Measurements from ENCODE around the gene SPINT2.
"Not testable (repeated sequence)": the region's sequence is repeated elsewhere in the genome, so short reads cannot be mapped to it uniquely, and the experiment has no call there.

The SPINT2 gene

DNA sequence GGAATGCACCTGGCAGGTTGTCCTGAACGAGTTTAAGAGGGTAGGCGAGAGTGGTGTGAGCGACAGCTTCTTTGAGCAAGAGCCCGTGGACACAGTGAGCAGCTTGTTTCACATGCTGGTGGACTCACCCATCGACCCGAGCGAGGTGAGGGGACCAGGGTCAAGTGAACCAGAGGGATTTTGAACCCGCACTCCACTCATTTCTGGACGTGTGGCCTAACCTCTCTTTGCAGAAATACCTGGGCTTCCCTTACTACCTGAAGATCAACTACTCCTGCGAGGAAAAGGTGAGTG is 72.9 kb downstream of the SPINT2 start:
- Histone ChIP-seq H3K27ac (ENCODE audit: low read length) (no peak overlapping the region), H3K4me3 (ENCODE audit: low read length) (peak overlapping the region; percentile 47; the same call in 1 of the 2 replicates), H3K9me3 (ENCODE audit: control insufficient read depth, insufficient read depth, low read length) (no peaks in the 10 kb centered on the region), H3K36me3 (ENCODE audit: control insufficient read depth, insufficient read depth, low read length) (no peaks in the 10 kb centered on the region), H3K4me1 (ENCODE audit: control insufficient read depth, insufficient read depth, low read length) (no peaks in the 10 kb centered on the region), H3K27me3 (ENCODE audit: control insufficient read depth, insufficient read depth, low read length) (no peaks in the 10 kb centered on the region)
- DNase-seq (ENCODE audit: low read depth, low spot score), result no peak
- no CpG with 5 or more reads among the region's 10 CpGs for WGBS (ENCODE audit: insufficient coverage, insufficient read length)

DNA sequence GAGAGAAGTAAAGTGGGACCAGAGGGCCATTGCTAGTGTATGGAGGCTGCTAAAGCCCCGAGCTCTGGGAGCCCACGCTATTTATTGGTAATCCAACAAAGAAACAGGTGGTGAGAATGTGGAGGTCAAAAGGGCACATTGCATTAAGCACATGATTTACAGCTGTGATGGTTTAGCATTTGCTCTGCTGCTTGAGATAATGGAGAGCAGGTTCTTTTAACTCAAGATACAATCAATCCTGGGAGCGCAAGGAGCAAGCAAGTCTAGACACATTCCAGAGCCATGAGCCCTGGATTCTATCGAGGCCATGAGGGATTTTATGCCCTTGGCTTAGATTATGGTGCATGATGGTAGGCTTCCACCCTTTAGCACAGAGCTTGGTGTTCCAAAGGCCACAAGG is 74.6 kb downstream of the SPINT2 start:
- not testable (repeated sequence) for H3K4me1 ChIP-seq (ENCODE audit: control insufficient read depth, insufficient read depth, low read length); H3K27ac ChIP-seq (ENCODE audit: low read length); H3K9me3 ChIP-seq (ENCODE audit: control insufficient read depth, insufficient read depth, low read length); H3K36me3 ChIP-seq (ENCODE audit: control insufficient read depth, insufficient read depth, low read length); H3K27me3 ChIP-seq (ENCODE audit: control insufficient read depth, insufficient read depth, low read length); H3K4me3 ChIP-seq (ENCODE audit: low read length); DNase-seq (ENCODE audit: low read depth, low spot score)
- no CpG with 5 or more reads among the region's 4 CpGs for WGBS (ENCODE audit: insufficient coverage, insufficient read length)

DNA sequence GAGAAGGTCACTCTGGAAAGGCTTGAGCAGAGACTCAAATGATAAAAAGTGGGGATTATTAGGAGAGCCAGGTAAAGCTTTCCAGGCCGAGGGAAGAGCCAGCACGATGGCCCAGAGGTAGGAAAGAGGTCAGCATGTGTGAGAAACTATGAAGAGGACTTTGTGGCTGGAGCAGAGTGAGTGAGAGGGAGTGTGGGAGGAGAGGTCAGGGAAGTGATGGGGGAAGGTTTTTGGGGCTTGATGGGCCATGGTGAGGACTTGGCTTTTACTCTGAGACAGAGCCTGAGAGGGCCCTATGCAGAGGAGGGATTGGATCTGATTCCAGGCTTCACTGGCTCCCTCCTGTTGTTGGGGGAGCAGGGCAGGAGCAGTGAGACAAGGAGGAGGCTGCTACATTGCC is 76.6 kb downstream of the SPINT2 start:
- Histone ChIP-seq H3K4me3 (ENCODE audit: low read length) (no peak overlapping the region), H3K9me3 (ENCODE audit: control insufficient read depth, insufficient read depth, low read length) (no peaks in the 10 kb centered on the region), H3K27ac (ENCODE audit: low read length) (no peak overlapping the region), H3K4me1 (ENCODE audit: control insufficient read depth, insufficient read depth, low read length) (no peaks in the 10 kb centered on the region), H3K27me3 (ENCODE audit: control insufficient read depth, insufficient read depth, low read length) (no peaks in the 10 kb centered on the region), H3K36me3 (ENCODE audit: control insufficient read depth, insufficient read depth, low read length) (no peaks in the 10 kb centered on the region)
- WGBS (ENCODE audit: insufficient coverage, insufficient read length), result no CpG with 5 or more reads among the region's 2 CpGs
- no peak for DNase-seq (ENCODE audit: low read depth, low spot score)

Data from iPS DF 6.9 (cell line).